Fibroblast of mammary gland (primary cell): ENCODE results near the gene CCDC175.

Source experiments
- DNase-seq: peaks from one replicate; pipeline ENCODE4 v3.0.0-alpha.2; 2010; ENCODE audit warnings: low read depth
- H3K4me3 ChIP-seq: 2 replicates; pipeline ENCODE4 v1.5.1; 2011; ENCODE audit warnings: low read depth, mild to moderate bottlenecking, low read length, moderate library complexity; ENCODE audit not compliant: control insufficient read depth
- TF ChIP-seq, protein P1 (sequence below): conservative IDR thresholded peaks from 2 replicates; pipeline ENCODE4 v1.5.1; 2011; ENCODE audit warnings: low read depth, low read length, inconsistent platforms; ENCODE audit not compliant: control insufficient read depth, insufficient read depth

CCDC175 gene

GRCh38 chr14:59480166-59480565, 96.4 kb downstream of the CCDC175 start:
- H3K4me3 ChIP-seq, result no peak overlapping the region
- DNase-seq, result no peak
- TF ChIP-seq, protein P1, sequence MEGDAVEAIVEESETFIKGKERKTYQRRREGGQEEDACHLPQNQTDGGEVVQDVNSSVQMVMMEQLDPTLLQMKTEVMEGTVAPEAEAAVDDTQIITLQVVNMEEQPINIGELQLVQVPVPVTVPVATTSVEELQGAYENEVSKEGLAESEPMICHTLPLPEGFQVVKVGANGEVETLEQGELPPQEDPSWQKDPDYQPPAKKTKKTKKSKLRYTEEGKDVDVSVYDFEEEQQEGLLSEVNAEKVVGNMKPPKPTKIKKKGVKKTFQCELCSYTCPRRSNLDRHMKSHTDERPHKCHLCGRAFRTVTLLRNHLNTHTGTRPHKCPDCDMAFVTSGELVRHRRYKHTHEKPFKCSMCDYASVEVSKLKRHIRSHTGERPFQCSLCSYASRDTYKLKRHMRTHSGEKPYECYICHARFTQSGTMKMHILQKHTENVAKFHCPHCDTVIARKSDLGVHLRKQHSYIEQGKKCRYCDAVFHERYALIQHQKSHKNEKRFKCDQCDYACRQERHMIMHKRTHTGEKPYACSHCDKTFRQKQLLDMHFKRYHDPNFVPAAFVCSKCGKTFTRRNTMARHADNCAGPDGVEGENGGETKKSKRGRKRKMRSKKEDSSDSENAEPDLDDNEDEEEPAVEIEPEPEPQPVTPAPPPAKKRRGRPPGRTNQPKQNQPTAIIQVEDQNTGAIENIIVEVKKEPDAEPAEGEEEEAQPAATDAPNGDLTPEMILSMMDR, result no peak

DNA sequence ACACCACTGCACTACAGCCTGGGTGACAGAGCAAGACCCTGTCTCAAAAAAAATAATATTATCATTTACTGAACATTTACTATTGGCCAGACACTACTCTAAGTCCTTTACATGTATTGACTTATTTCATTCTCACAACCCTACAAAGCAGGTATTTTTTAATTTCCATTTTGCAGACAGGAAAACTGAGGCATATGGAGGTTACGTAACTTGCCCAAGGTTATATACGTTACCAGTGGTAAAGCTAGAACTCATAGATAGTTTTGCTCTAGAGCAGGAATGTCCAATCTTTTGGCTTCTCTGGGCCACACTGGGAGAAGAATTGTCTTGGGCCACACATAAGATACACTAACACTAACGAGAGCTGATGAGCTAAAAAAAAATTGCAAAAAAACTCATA, 98.1 kb downstream of the CCDC175 start:
- DNase-seq, result no peak
- no peak overlapping the region for H3K4me3 ChIP-seq
- TF ChIP-seq, protein P1, result no peak

DNA sequence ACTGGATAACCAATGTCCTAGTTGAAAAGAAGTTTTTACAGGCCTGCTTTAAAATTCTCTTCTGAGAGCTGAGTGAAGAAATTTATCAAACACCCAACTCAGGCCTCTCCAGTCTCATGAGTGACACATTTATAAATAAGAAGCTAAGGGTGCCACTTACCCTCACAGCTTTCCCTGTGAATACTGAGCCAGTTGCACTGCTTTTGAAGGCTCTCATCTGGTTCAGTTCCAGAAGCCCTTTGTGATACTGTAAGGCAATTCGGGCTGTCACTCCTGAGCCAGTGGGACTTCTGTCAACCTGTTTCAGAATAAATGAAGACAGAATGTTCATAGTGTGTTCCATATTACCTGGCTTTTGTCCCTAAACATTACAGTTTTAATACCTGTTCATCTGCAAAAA, 100.9 kb downstream of the CCDC175 start:
- no peak for DNase-seq
- TF ChIP-seq, protein P1, result no peak
- no peak overlapping the region for H3K4me3 ChIP-seq

DNA sequence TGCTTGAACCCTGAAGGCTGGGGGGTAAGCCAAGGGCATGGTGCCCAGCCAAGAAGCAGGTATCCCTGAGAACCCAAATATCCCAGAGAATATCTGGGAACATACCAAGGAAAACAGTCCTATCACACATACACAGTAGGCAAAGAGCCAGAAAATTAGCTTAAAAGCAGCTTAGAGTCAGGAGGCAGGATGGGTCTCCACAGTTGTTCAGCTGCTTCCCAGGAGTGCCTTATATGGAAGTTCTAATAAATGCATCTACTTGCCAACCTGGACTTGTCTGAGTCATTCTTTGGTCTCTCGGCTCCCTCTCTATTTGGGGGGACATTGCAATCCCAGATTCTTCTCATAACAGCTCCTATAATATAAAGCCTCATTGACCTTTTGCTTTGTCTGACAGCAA, 102.4 kb downstream of the CCDC175 start:
- TF ChIP-seq, protein P1, result no peak
- no peak overlapping the region for H3K4me3 ChIP-seq
- DNase-seq, result peak; percentile 65

DNA sequence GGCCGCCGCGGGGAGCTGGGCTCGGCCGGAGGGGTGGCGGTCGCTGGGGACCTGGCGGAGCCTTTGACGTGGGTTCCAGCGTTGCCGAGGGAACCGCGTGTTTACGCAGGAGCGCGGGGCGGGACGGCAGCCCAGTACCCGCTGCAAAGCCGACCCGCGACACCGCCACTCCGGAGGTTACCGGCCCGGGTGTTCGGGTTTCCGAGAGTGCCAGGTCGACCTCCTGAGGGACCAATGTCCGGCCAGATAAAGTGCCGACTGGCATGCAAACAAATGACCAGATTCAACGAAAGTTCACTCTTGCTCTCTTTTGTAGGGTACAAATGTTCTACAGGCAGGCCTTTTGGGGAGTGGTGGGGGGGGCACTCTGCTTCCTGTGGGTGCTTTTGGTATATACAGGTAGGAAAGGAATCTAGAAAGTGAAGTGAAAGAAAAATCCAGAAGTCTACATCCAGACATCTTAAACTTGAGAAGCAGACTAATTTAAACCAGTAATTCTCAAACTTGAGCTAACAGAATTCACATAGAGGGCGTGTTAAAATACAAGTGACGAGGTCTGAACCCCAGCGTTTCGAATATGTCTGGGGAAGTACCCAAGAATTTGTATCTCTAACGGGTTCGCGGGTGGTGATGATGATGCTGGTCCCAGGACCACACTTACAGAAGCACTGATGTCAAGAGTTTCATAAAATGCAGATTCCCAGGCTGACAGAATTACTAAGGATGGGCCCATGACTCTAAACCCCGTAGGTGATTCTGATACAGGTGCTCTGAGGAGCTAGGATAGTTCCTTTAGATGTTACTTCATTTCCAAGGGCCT, 111.1 kb downstream of the CCDC175 start, which contains the start of gene GPR135:
Gene GPR135 (minus strand): TSS at position 65 of the 820 bp plus-strand sequence. CDS start 154 bp downstream, outside the sequence.
- DNase-seq, result peak; percentile 20
- H3K4me3 ChIP-seq, result peak within 1 kb of the TSS; percentile 43
- TF ChIP-seq, protein P1, result no peak

DNA sequence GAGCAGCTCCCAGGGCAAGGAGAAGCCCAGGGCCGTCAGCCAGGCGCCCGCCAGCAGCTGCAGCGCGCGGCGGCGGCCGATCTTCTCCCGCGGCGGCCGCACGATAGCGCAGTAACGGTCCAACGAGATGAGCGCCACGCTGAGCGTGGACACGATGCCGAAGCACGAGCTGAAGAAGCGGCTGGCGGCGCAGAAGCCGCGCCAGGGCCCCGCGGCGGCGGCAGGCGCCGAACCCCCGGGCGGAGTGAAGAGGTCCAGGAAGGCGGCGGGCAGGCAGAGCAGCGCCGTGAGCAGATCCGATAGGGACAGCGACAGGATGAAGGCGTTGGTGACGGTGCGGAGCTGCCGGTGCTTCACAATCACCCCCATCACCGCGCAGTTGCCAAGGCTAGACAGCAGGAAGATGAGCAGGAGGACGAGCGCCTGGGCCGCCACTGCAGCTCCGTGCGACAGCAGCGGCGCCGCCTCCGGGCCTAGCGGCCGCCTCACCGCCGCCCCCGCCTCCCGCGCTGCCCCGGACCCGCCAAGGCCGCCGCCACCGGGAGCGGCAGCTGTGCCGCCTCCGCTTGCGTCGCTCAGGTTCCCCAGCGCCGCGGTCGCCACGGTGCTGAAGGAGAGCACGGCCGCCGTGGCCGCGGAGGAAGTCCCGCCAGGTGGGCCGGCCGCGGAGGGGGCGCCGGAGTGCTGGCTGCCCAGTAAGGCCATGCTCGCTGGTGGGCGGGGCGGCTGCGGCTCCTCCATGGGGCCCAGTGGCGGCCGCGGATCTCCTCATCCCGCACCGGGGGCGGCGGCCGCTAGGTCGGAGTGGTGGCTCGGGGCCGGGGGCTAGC, 111.9 kb downstream of the CCDC175 start:
- peak; percentile 32 for DNase-seq
- H3K4me3 ChIP-seq, result peak overlapping the region; percentile 43
- TF ChIP-seq, protein P1, result no peak
